Lower leg skin (tissue), 3 donors: ENCODE data around the gene POLA2.

Experiments used
- POLR2A ChIP-seq, 2 donors: fragments of 450-650 bp; IDR thresholded peaks; one replicate each; pipeline ENCODE4 v1.6.1; 2016 to 2017; ENCODE audit warnings: antibody characterized with exemption in 2 of 2, mild to moderate bottlenecking in 1 of 2, moderate library complexity in 1 of 2
- TF ChIP-seq, protein P1 (sequence below), 3 donors: fragments of 450-650 bp; IDR thresholded peaks; one replicate each; pipeline ENCODE4 v1.5.1; 2016; ENCODE audit warnings: antibody characterized with exemption in 3 of 3, mild to moderate bottlenecking in 3 of 3, moderate library complexity in 2 of 3

- TF ChIP-seq, protein P1, sequence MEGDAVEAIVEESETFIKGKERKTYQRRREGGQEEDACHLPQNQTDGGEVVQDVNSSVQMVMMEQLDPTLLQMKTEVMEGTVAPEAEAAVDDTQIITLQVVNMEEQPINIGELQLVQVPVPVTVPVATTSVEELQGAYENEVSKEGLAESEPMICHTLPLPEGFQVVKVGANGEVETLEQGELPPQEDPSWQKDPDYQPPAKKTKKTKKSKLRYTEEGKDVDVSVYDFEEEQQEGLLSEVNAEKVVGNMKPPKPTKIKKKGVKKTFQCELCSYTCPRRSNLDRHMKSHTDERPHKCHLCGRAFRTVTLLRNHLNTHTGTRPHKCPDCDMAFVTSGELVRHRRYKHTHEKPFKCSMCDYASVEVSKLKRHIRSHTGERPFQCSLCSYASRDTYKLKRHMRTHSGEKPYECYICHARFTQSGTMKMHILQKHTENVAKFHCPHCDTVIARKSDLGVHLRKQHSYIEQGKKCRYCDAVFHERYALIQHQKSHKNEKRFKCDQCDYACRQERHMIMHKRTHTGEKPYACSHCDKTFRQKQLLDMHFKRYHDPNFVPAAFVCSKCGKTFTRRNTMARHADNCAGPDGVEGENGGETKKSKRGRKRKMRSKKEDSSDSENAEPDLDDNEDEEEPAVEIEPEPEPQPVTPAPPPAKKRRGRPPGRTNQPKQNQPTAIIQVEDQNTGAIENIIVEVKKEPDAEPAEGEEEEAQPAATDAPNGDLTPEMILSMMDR (IDR thresholded peaks at IDR 0.05): no peak
- no peak for TF ChIP-seq POLR2A (IDR thresholded peaks at IDR 0.05)
These were observed 54.1 kb downstream of the POLA2 start for GRCh38 chr11:65315866-65316226.
